Measurements from ENCODE around the gene ZNRD2. TPM values are rescaled to one million over a fixed set of nuclear protein-coding genes. Genes with fewer than 3 reads are reported as not detected.

ZNRD2 gene
- total RNA-seq, 1 experiment from 2014 or later = 66.8 TPM

- TF ChIP-seq REST (IDR thresholded peaks at IDR 0.05; ENCODE audit: low read depth) = no peak
- no peak for TF ChIP-seq ELF1 (IDR thresholded peaks at IDR 0.05; ENCODE audit: borderline replicate concordance, low read depth)
- no peak for TF ChIP-seq POLR2A (IDR thresholded peaks at IDR 0.05; ENCODE audit: borderline replicate concordance, extremely low read depth, insufficient read depth, insufficient read length)
- no peak for TF ChIP-seq RAD21 (IDR thresholded peaks at IDR 0.05; ENCODE audit: low read depth)
- TF ChIP-seq EZH2 (IDR thresholded peaks at IDR 0.05) = no peak
These were observed 43.5 kb upstream of the ZNRD2 start (continued) for GRCh38 chr11:65526744-65527143.

DNA sequence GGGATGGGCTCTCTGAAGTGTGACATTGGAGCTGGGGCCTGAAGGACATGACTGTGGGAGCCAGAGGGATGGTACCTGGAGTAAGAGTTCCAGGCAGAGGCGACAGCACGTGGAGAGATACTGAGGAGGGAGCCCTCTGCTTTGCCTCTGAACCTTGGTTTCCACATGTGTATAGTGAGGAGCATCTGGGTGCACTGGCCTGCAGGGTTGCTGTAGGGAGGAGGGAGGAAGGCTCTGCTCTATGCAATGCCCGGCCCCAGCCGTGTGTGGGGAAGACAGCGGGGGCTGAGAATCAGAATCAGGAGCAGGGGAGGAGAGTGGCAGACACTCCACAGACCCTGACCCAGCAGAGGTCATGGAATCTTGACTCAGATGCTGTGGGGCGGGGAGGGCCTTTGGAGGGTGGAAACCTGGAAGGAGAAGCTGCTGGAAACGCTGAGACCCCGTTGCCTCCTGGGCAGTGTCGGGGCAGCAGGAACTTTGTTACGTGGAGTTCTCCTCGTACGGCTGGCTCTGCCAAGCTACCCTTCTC lies 41.4 kb upstream of the ZNRD2 start:
- H2AFZ ChIP-seq (ENCODE audit: low read depth, low read length, poor library complexity, severe bottlenecking) = no peak overlapping the region
- RAD21 ChIA-PET (ENCODE audit: low non-redundant PET in 1 of 2, low total read pairs in 2 of 2, uncharacterized antibody in 2 of 2, unreplicated experiment in 2 of 2) = no interaction called here
- H3K9me3 ChIP-seq (ENCODE audit: control insufficient read depth in 1 of 2, insufficient read depth in 1 of 2, low read depth in 1 of 2, low read length in 2 of 2) = no peaks in the 10 kb centered on the region
- no peak for ATAC-seq
- peaks cover 7 to 17% of the 10 kb centered on the region in 2 experiments; a peak in 3 of 4 replicates for H3K4me1 ChIP-seq (ENCODE audit: control insufficient read depth in 1 of 2, insufficient read depth in 2 of 2, low read length in 2 of 2)
- H3K9ac ChIP-seq (ENCODE audit: low read length) = no peak overlapping the region
- H3K4me2 ChIP-seq (ENCODE audit: low read length) = no peak overlapping the region
- H4K20me1 ChIP-seq (ENCODE audit: insufficient read depth) = no peaks in the 10 kb centered on the region
- H3K27me3 ChIP-seq (ENCODE audit: insufficient read depth, low read length) = no peaks in the 10 kb centered on the region
- POLR2A ChIA-PET = interaction anchor here (2.3 kb wide), 1 partner anchor 12 kb away, joined by 8 read pairs; no protein-coding TSS in a partner anchor
- peaks cover 11 to 42% of the 10 kb centered on the region in 2 experiments; a peak in 3 of 4 replicates for H3K36me3 ChIP-seq (ENCODE audit: control insufficient read depth in 1 of 2, insufficient read depth in 2 of 2, low read length in 2 of 2)
- no peaks in the 10 kb centered on the region for H3K9me2 ChIP-seq (ENCODE audit: insufficient read depth)
- CTCF ChIA-PET = interaction anchor here (0.9 kb wide), 1 partner anchor 12 kb away, joined by 3 read pairs; no protein-coding TSS in a partner anchor
- no TSS peak for BruUV-seq (replicated peaks)
- DNase-seq (ENCODE audit: low read depth, low spot score) = no peak
- no peak overlapping the region for H3K27ac ChIP-seq (ENCODE audit: low read depth, low read length)
- no peak overlapping the region for H3K4me3 ChIP-seq (replicated peaks in 1 of 2; ENCODE audit: low read depth in 1 of 2, low read length in 2 of 2)
- intact Hi-C loops (cut with micrococcal nuclease) = no loop called here
- peaks cover 20% of the 10 kb centered on the region for H3K79me2 ChIP-seq (ENCODE audit: insufficient read depth, low read length)
- no peak for TF ChIP-seq EGR1 (IDR thresholded peaks at IDR 0.05; ENCODE audit: low read depth)
- TF ChIP-seq REST (IDR thresholded peaks at IDR 0.05; ENCODE audit: low read depth) = no peak
- no peak for TF ChIP-seq SRF (IDR thresholded peaks at IDR 0.05; ENCODE audit: low read depth)
- no peak for TF ChIP-seq ATF3 (IDR thresholded peaks at IDR 0.05)
- TF ChIP-seq, protein P1, sequence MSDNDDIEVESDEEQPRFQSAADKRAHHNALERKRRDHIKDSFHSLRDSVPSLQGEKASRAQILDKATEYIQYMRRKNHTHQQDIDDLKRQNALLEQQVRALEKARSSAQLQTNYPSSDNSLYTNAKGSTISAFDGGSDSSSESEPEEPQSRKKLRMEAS (IDR thresholded peaks at IDR 0.05) = no peak
- TF ChIP-seq, protein P2, sequence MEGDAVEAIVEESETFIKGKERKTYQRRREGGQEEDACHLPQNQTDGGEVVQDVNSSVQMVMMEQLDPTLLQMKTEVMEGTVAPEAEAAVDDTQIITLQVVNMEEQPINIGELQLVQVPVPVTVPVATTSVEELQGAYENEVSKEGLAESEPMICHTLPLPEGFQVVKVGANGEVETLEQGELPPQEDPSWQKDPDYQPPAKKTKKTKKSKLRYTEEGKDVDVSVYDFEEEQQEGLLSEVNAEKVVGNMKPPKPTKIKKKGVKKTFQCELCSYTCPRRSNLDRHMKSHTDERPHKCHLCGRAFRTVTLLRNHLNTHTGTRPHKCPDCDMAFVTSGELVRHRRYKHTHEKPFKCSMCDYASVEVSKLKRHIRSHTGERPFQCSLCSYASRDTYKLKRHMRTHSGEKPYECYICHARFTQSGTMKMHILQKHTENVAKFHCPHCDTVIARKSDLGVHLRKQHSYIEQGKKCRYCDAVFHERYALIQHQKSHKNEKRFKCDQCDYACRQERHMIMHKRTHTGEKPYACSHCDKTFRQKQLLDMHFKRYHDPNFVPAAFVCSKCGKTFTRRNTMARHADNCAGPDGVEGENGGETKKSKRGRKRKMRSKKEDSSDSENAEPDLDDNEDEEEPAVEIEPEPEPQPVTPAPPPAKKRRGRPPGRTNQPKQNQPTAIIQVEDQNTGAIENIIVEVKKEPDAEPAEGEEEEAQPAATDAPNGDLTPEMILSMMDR (IDR thresholded peaks at IDR 0.05 in 2 of 3, conservative IDR thresholded peaks at IDR 0.05 in 1 of 3; ENCODE audit: borderline replicate concordance in 1 of 3, insufficient read depth in 1 of 3, low read depth in 2 of 3, low read length in 2 of 3) = no peak
- no peak for TF ChIP-seq EZH2phosphoT487 (IDR thresholded peaks at IDR 0.05; ENCODE audit: borderline replicate concordance)
- TF ChIP-seq POLR2AphosphoS5 (IDR thresholded peaks at IDR 0.05; ENCODE audit: low read depth, low read length) = no peak
- no peak for TF ChIP-seq ELF1 (IDR thresholded peaks at IDR 0.05; ENCODE audit: borderline replicate concordance, low read depth)
- TF ChIP-seq SP1 (IDR thresholded peaks at IDR 0.05; ENCODE audit: low read depth) = no peak
